Measurements from ENCODE around the gene TMEM259.

The TMEM259 gene

DNA sequence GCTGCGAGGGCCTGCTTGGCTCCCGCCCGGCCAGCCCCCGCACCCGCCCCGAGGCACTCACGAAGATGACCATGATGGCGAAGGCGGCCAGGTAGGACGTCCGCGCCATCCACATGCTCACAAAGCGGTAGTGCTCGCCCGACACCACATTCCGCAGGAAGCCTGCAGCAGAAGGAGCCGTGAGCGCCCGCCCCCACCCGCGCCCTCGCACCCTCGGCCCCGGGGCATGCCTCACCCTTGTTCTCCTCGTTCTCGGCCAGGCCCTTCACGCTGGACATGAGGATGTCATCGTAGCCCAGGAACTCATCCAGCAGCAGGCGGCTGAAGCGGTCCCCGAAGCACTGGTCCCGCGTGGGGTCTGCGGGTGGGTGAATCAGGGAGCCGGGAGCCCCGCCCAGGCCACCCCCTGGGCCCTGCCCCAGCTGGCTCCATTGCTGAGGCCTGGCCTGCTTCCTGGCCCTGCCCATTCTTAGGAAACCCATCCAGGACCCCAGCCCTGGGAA lies 9.0 kb downstream of the TMEM259 start:
- no peak overlapping the region for H3K4me3 ChIP-seq (ENCODE audit: low read depth, low read length)
- DNase-seq (ENCODE audit: low read depth) = no peak
- TF ChIP-seq, protein P1, sequence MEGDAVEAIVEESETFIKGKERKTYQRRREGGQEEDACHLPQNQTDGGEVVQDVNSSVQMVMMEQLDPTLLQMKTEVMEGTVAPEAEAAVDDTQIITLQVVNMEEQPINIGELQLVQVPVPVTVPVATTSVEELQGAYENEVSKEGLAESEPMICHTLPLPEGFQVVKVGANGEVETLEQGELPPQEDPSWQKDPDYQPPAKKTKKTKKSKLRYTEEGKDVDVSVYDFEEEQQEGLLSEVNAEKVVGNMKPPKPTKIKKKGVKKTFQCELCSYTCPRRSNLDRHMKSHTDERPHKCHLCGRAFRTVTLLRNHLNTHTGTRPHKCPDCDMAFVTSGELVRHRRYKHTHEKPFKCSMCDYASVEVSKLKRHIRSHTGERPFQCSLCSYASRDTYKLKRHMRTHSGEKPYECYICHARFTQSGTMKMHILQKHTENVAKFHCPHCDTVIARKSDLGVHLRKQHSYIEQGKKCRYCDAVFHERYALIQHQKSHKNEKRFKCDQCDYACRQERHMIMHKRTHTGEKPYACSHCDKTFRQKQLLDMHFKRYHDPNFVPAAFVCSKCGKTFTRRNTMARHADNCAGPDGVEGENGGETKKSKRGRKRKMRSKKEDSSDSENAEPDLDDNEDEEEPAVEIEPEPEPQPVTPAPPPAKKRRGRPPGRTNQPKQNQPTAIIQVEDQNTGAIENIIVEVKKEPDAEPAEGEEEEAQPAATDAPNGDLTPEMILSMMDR (conservative IDR thresholded peaks at IDR 0.05; ENCODE audit: low read depth, low read length) = no peak

DNA sequence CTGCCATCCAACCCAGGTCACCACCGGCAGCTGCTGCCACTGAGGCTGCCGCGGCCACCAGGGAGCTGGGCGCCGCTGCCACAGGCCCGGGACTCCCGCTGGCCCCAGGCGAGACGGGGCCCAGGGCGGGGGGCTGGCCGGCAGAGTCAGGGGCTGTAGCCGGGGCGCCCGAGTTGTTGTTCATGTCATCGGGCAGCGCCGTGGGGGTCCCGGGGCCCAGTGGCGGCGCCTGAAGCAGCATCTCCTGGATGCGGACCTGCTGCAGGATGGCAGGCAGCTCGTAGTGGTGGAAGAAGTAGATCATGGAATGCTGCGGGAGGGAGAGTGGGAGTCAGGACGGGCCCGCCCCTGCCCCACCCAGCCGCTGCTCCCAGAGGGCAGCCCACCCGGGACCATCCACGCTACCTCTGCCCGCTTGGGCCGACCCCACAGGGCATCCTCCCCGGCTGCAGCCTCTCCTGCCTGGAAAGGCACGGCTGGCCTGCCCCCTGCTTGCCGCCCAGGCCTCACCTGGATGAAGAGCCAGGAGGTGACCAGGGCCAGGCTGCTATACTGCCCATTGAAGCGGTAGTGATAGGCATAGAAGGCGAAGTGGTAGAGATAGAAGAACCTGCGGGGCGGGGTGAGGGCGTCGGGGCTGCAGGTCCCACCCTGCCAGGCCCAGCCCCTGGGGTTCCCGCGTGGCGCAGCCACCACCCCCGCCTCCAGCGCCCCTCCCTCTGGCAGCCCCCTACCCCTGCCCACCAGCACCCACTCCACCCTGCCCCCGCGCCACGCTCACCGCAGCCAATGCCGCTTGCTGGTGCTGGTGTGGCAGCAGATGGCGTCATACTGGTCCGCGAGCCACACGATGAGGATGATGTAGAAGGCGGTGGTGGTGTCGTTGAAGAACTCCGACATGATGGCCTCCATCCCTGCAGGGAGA lies 10.1 kb downstream of the TMEM259 start:
- no peak for DNase-seq (ENCODE audit: low read depth)
- H3K4me3 ChIP-seq (ENCODE audit: low read depth, low read length) = no peak overlapping the region
- TF ChIP-seq, protein P1 (conservative IDR thresholded peaks at IDR 0.05; ENCODE audit: low read depth, low read length) = no peak

DNA sequence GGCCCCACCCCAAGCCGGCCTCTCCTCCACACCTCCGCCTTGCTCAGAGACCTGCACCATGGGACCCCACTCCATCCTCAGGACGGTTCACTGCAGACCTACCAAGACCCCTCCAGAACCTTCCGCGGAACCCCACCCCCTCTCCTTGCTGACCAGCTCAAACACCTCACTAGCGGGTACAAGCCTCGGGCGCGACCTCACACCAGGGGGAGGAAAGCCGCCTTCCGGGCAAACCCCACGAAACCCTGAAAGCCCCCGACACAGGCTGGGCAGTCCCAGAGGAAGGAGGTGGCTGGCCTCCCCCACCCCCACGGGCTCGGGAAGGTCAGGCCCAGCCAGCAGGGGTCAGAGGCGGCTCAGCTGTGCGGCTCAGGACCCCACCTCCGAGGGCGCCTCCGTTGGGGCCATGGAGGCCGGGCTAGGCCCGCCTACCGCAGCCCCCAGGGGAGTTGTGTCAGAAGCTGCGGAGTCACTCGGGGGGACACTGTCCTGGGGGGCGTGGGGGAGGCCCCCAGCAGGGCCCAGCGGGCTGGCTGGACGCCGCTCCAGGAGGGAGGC lies 10.9 kb downstream of the TMEM259 start:
- H3K4me3 ChIP-seq (ENCODE audit: low read depth, low read length) = no peak overlapping the region
- TF ChIP-seq, protein P1 (conservative IDR thresholded peaks at IDR 0.05; ENCODE audit: low read depth, low read length) = no peak
- no peak for DNase-seq (ENCODE audit: low read depth)

DNA sequence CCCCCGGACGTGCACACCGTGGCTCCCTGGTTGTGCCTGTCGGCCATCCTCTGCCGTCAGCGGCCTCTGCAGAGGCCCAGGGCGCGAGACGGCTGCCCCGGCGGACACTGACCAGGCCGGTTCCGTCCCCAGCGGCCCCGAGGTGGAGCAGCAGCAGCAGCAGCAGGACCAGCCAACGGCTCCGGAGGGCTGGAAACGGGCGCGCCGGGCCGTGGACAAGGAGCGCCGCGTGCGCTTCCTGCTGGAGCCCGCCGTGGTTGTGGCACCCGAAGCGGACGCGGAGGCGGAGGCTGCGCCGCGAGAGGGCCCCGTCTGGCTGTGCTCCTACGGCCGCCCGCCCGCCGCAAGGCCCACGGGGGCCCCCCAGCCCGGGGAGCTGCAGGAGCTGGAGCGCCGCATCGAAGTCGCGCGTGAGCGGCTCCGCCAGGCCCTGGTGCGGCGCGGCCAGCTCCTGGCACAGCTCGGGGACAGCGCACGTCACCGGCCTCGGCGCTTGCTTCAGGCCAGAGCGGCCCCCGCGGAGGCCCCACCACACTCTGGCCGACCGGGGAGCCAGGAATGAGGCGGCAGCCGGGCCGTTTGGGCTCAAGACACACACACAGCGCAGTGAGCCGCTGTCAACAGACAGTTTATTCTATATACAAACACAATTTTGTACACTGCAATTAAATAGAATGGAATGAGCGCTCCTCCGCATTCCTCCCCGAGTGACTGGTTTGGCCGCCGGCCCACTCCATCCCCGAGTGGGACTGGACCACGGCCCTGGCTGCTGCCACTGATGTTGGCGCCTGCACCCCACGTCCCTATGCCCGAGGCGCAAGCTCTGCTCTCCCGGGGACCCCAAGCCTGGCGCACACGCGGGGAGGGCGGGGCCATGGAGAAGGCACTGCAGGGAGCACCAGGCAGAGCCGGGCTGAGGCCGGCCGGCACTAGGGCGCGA lies 11.6 kb downstream of the TMEM259 start:
- no peak for DNase-seq (ENCODE audit: low read depth)
- TF ChIP-seq, protein P1 (conservative IDR thresholded peaks at IDR 0.05; ENCODE audit: low read depth, low read length) = no peak

DNA sequence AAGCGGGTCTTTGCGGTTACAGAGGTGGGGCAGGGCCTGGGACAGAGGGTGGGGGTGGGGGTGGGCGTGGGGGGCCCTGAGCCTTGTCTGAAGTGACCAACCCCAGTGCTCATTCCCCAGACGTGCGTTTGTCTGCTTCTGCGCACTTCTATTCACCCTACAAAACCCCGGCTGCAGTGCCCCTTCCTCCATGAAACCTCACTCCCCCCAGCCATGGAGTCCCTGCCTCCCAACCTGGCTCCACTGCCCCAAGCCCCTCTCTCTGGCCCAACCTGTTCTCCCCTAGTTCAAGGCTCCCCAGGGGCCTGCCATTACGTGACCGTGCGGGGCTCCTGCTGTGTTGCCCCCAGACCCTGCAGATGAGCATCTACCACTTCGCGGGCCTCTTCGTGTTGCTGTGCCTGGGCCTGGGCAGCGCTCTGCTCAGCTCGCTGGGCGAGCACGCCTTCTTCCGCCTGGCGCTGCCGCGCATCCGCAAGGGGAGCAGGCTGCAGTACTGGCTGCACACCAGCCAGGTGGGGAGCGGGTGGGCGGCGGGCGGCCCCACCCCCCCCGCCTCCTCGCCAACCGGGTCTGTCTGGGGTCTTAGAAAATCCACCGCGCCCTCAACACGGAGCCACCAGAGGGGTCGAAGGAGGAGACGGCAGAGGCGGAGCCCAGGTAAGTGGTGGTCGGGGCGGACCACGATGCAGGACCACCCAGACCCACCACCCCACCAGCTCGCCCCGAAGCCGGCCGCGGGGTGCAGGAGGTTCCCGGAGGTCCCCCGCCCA lies 12.5 kb downstream of the TMEM259 start:
- H3K4me3 ChIP-seq (ENCODE audit: low read depth, low read length) = no peak overlapping the region
- TF ChIP-seq, protein P1 (conservative IDR thresholded peaks at IDR 0.05; ENCODE audit: low read depth, low read length) = no peak
- no peak for DNase-seq (ENCODE audit: low read depth)

More for the DNA sequence above, 11.6 kb downstream of the TMEM259 start:
- no peak overlapping the region for H3K4me3 ChIP-seq (ENCODE audit: low read depth, low read length)
